Esophagus mucosa (tissue), 1 donor: ENCODE measurements around the gene P2RX7. TPM values are rescaled to one million over a fixed set of nuclear protein-coding genes. Genes with fewer than 3 reads are reported as not detected.
"Not testable (repeated sequence)": the region's sequence is repeated elsewhere in the genome, so short reads cannot be mapped to it uniquely, and the experiment has no call there.

Experiments
- ATAC-seq: fragments of 200-7000 bp; cut with Tn5 transposase; one replicate; pipeline ENCODE4 v1.9.1; 2020
- total RNA-seq: library from RNA; stranded (reverse); gene quantifications from one replicate; pipeline ENCODE4 v1.2.4, GENCODE V29; 2023
- donor health status: DM: yes; HTN: yes; CAD: no.

P2RX7 gene
- total RNA-seq, 1 donor from 2014 or later: 4.1 TPM

GRCh38 chr12:121172145-121172544 lies 39.5 kb downstream of the P2RX7 start:
- no peak for ATAC-seq

- no peak for ATAC-seq
Observed at GRCh38 chr12:121175383-121176119, 42.9 kb downstream of the P2RX7 start.

- no peak for ATAC-seq
Observed at GRCh38 chr12:121176826-121177529, 44.3 kb downstream of the P2RX7 start.

GRCh38 chr12:121181181-121181580 lies 48.5 kb downstream of the P2RX7 start:
- ATAC-seq: no peak

- ATAC-seq: no peak
Observed at GRCh38 chr12:121182222-121182893, 49.7 kb downstream of the P2RX7 start.

- peak; percentile 99 for ATAC-seq
Observed at GRCh38 chr12:121184425-121184824, 51.7 kb downstream of the P2RX7 start.

GRCh38 chr12:121184984-121185889 lies 52.6 kb downstream of the P2RX7 start:
- ATAC-seq: no peak

GRCh38 chr12:121186826-121187225 lies 54.1 kb downstream of the P2RX7 start:
- no peak for ATAC-seq

- ATAC-seq: no peak
Observed at GRCh38 chr12:121187501-121187900, 54.8 kb downstream of the P2RX7 start.

- ATAC-seq: no peak
Observed at GRCh38 chr12:121188227-121188626, 55.6 kb downstream of the P2RX7 start.

- ATAC-seq: no peak
Observed at GRCh38 chr12:121189131-121189530, 56.5 kb downstream of the P2RX7 start.

GRCh38 chr12:121189619-121190155 lies 57.0 kb downstream of the P2RX7 start:
- ATAC-seq: no peak

GRCh38 chr12:121190523-121191031 lies 57.9 kb downstream of the P2RX7 start:
- peak; percentile 19 for ATAC-seq

GRCh38 chr12:121191151-121191550 lies 58.5 kb downstream of the P2RX7 start:
- ATAC-seq: no peak

- ATAC-seq: no peak
Observed at GRCh38 chr12:121196902-121197301, 64.2 kb downstream of the P2RX7 start.

GRCh38 chr12:121198949-121199348 lies 66.3 kb downstream of the P2RX7 start:
- no peak for ATAC-seq

- ATAC-seq: not testable (repeated sequence)
Observed at GRCh38 chr12:121201140-121201539, 68.5 kb downstream of the P2RX7 start.

- ATAC-seq: no peak
Observed at GRCh38 chr12:121202407-121203355, 70.0 kb downstream of the P2RX7 start.

- ATAC-seq: no peak
Observed at GRCh38 chr12:121203482-121203881, 70.8 kb downstream of the P2RX7 start.

- no peak for ATAC-seq
Observed at GRCh38 chr12:121205491-121205890, 72.8 kb downstream of the P2RX7 start.

- ATAC-seq: not testable (repeated sequence)
Observed at GRCh38 chr12:121208571-121208970, 75.9 kb downstream of the P2RX7 start.
